GM21723 (cell line): ENCODE results near the gene PRR20C.
"Not testable (repeated sequence)": the region's sequence is repeated elsewhere in the genome, so short reads cannot be mapped to it uniquely, and the experiment has no call there.

ENCODE experiments used
- ATAC-seq: cut with Tn5 transposase; IDR thresholded peaks from one replicate; pipeline ENCODE4 v1.9.1; 2021; ENCODE audit warnings: mild to moderate bottlenecking, moderate library complexity; ENCODE audit not compliant: unreplicated experiment

Gene PRR20C

DNA sequence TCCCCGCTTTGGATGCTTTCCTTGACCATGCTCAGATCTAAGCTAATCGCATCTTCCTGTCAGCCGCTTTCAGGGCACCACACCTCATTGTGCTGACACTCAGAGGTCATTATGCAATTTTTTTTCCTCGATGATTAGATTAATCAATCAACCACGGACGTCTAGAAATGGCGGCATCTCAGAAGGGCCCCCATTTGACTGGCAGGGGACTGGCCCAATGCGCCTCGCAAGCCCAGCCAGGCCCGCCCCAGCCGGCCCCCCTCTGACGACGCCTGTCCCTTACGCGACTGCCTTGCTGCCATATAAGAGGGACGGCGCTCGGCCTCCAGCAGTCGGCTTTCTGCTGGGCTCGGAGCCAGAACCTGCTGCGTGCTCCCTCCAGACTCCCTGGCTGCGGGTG is at the start of gene PRR20C:
TSS of gene PRR20C (plus strand) at position 301 of the 400 bp plus-strand sequence. CDS start 387 bp downstream, outside the sequence.
- ATAC-seq: not testable (repeated sequence)

DNA sequence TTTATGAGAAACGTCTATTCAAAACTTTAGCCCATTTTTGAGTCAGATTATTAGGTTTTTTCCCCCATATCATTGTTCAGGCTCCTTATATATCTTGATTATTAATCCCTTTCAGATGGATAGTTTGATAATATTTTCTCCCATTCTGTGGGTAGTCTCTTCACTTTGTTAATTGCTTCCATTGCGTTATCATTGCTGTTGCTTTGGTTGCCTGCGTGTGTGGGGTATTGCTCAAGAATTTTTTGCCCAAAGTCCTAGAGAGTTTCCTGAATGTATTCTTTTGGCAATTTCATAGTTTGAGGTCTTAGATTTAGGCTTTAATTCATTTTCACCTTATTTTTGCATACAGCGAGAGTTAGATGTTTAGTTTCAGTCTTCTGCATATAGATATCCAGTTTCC is 38.9 kb upstream of the PRR20C start:
- ATAC-seq: no peak

DNA sequence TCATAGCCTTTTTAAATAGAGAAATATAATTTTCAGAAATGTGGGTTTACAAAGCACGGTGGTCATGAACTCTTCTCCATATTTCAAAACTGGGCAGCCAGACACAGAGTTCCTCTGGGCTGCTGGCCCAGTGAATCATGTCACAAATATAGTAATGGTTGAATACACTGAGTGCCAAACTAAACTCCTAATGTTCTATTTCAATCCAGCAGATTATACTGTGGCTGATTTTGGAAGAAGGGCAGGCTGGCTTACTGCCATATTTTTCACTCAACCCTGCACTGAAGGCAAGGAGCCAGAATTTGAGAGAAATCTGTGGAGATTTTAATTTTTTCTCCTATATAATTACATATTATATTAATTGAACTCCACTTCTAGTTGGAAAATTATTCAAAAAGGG is 30.2 kb upstream of the PRR20C start:
- no peak for ATAC-seq

DNA sequence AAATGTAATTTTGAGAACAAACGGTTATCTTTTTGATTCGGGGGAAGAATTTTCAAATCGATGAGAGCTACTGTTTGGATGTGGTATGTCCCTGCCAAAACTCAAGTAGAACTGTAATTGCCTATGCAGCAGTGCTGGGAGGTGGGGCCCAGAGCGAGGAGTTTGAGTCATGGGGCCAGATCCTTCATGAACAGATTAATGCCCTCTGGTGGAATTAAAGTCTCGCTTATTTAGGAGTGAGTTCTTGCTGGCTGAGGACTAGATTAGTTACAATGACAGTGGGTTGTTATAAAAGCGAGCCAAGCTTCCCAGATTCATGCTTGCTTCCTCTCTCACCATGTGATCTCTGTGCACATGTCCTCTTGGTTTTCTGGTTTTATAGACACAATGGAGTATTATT is 25.0 kb upstream of the PRR20C start:
- ATAC-seq: no peak

DNA sequence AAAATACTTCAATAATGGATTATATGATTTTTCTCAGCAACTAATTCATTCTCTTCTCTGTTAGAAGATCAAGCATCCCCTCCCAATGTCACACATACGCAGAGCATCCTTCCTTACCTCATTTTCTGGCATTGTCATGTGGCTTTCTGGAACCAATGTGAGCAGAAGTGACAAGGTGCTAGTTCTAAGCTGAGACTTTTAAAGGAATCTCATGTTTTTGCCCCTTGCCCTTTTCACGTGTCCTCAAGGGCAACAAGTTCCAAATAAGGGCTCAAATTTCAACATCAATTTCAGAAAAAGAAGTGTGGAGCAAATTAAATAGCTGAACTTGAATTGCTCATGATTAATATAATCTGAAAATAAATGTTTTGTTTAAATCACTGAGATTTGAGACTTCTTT is 17.8 kb upstream of the PRR20C start:
- no peak for ATAC-seq

DNA sequence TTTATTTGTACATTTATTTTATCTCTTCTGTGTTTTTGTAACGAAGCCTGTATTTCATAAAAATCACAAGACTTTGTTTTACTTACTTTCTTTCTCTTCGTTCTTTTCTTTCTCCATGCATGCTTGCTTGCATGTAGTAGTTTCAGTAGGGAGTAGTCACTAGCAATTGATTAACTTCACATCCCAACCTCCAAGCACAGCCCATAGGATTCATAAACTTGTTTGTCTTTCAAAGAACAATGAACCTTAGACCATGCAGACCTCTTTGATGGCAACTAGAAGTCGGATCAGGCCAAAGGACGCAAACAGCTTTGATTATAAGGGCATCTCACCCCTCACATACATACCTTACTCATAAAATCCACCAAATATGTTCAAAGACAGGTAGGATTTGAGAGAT is 16.3 kb upstream of the PRR20C start:
- ATAC-seq: no peak

DNA sequence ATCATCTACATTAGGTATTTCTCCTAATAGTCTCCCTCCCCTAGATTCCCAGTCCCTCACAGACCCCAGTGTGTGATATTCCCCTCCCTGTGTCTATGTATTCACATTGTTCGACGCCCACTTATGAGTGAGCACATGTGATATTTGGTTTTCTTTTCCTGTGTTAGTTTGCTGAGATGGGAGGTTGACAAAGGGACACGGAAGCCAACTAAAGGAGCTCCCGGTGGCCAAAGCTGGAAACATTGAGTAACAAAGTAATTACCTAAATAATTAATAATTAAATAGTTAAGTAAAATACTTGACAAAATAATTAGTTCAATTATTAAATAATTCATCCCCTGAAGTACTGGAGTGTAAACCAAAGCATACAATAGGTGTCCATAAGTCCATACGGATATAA is 14.9 kb upstream of the PRR20C start:
- no peak for ATAC-seq

DNA sequence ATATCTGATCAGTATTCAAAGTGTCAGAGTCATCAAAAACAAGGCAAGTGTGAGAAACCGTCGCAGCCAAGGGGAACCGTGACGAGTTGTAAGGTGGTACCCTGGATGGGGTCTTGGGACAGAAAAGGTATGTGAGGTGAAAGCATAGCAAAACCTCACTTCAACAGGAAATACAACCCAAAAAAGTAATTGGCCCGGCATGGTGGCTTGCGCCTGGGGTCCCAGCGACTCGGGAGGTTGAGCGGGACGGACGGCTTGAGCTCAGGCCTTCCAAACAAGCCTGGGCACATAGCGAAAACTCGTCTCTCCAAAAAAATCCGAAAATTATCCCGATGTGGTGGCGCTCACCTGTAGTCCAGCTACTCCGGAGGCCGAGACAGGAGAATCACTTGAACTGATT is 14.1 kb upstream of the PRR20C start:
- not testable (repeated sequence) for ATAC-seq

DNA sequence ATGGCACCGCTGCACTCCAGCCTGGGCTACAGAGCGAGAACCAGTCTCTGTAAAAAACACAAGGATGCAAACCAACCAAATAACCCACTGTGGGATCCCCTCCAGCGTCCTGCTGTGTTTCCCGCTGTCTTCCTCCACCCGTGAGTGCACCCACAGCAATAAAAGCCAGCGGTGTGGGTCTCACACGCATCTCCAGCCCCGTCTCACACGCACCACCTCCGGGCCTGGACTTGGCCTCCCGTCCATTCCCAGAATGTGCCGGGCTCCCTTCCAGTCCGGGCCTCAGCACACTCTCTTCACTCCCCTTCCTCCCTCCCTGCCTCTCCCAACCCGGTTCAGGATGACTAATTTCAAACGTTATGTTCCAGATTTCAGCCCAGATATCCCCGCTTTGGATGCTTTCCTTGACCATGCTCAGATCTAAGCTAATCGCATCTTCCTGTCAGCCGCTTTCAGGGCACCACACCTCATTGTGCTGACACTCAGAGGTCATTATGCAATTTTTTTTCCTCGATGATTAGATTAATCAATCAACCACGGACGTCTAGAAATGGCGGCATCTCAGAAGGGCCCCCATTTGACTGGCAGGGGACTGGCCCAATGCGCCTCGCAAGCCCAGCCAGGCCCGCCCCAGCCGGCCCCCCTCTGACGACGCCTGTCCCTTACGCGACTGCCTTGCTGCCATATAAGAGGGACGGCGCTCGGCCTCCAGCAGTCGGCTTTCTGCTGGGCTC is 13.5 kb upstream of the PRR20C start, which contains the start of gene PRR20A:
TSS of gene PRR20A (plus strand) at position 684 of the 734 bp plus-strand sequence. CDS start 387 bp downstream, outside the sequence.
- not testable (repeated sequence) for ATAC-seq

DNA sequence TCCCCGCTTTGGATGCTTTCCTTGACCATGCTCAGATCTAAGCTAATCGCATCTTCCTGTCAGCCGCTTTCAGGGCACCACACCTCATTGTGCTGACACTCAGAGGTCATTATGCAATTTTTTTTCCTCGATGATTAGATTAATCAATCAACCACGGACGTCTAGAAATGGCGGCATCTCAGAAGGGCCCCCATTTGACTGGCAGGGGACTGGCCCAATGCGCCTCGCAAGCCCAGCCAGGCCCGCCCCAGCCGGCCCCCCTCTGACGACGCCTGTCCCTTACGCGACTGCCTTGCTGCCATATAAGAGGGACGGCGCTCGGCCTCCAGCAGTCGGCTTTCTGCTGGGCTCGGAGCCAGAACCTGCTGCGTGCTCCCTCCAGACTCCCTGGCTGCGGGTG is 6.7 kb upstream of the PRR20C start, which contains the start of gene PRR20B:
TSS of gene PRR20B (plus strand) at position 301 of the 400 bp plus-strand sequence. CDS start 387 bp downstream, outside the sequence.
- ATAC-seq: not testable (repeated sequence)

DNA sequence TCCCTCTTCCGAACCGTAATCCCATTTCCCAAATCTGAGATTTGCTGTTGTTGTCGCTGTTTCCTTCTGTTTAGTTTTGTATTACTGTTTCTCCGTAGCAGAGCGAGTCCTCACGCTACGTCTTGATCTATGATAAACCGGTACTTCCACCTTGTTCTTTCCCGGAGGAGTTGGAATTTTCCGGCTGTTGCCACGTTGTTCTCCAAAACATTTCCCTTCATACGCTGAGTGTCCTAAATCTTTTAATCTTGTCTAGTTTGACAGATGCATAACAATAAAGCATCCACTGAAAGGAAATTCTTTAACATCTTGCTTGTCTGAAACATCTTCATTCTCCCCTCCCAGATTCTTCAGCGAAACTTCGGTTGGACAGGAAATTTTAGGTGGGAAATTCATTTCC is 5.8 kb upstream of the PRR20C start:
- not testable (repeated sequence) for ATAC-seq

DNA sequence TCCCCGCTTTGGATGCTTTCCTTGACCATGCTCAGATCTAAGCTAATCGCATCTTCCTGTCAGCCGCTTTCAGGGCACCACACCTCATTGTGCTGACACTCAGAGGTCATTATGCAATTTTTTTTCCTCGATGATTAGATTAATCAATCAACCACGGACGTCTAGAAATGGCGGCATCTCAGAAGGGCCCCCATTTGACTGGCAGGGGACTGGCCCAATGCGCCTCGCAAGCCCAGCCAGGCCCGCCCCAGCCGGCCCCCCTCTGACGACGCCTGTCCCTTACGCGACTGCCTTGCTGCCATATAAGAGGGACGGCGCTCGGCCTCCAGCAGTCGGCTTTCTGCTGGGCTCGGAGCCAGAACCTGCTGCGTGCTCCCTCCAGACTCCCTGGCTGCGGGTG is 6.5 kb downstream of the PRR20C start, which contains the start of gene PRR20D:
TSS of gene PRR20D (plus strand) at position 301 of the 400 bp plus-strand sequence. CDS start 387 bp downstream, outside the sequence.
- not testable (repeated sequence) for ATAC-seq

DNA sequence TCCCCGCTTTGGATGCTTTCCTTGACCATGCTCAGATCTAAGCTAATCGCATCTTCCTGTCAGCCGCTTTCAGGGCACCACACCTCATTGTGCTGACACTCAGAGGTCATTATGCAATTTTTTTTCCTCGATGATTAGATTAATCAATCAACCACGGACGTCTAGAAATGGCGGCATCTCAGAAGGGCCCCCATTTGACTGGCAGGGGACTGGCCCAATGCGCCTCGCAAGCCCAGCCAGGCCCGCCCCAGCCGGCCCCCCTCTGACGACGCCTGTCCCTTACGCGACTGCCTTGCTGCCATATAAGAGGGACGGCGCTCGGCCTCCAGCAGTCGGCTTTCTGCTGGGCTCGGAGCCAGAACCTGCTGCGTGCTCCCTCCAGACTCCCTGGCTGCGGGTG is 13.0 kb downstream of the PRR20C start, which contains the start of gene PRR20E:
TSS of gene PRR20E (plus strand) at position 301 of the 400 bp plus-strand sequence. CDS start 387 bp downstream, outside the sequence.
- ATAC-seq: not testable (repeated sequence)

DNA sequence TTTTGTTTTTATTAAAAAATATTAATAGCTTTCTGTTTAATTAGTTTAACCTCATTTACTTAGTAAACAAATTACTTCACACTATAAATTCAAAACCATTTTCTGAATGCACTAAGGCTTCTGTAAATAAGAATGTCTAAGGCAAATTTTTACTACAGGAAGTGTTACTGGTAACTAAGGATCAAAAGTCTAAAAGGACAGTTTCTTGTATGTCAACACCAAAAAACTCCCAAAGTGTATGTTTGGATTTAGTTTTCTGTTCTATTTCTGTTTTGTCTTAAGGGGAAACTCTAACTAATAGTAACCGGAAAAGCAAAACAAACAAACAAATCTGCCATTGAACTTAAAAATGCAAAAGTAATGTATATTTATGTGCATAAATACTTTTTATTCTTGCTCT is 37.8 kb downstream of the PRR20C start:
- ATAC-seq: no peak
